T-helper 2 cell treated with Interferon-gamma antibody and Interleukin-4, amounts not matched to agents 100 ng/mL and 5 ng/mL, for 36 hours (primary cell): Measurements from ENCODE around the gene ATG4D. TPM values are rescaled to one million over a fixed set of nuclear protein-coding genes. Genes with fewer than 3 reads are reported as not detected.
"Not testable (repeated sequence)": the region's sequence is repeated elsewhere in the genome, so short reads cannot be mapped to it uniquely, and the experiment has no call there.

Experiments used
- intact Hi-C: fragments of 100-400 bp; cut with micrococcal nuclease; formaldehyde crosslinking; loops from one replicate; pipeline ENCODE4 v1.15.1; 2023
- total RNA-seq: library from RNA; stranded (reverse); gene quantifications from 2 replicates; pipeline ENCODE4 v1.2.3, GENCODE V29; 2022

The ATG4D gene
- total RNA-seq, 1 donor from 2014 or later, result 40.6 TPM

DNA sequence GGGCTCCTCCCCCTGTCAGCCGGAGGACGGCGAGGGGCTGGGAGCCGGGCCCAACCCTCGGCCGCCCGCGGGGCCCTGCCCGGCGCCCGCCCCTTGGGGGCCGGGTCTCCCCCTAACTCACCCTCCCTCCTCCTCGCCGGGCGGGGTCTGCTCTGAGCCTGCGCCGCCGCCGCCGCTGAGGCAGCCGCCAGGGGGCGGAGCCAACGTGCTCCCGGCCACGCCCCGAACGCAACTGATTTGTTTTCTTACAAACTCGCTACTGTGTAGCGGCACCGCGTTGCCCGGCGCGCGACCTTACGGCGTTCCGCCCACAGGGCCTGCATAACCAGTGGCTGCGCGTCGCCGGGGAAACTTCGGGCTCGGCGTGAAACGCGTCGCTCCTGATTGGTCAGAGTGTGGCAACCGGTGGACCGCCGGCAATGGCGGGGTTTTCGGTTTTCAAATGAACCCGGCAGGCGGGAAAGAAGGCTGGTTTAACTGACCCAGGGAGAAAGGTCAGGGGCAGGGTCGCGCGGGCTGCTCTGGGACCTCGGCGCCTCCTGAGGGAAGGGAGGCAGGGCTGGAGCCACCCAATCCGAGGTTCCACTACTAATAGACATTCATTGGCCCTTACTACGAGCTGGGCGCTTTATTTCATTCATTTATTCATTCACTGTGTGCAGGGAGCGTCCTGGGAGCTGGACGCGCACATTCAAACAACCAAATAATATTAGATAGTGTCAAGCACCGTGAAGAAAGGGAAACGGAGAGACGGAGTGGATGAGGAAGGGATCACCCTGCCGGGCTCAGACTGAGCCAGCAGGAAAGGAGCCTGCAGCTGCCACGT, 25.3 kb downstream of the ATG4D start, which contains the start of gene CDKN2D:
Gene CDKN2D (minus strand): TSS at position 154 of the 826 bp plus-strand sequence. CDS start 326 bp downstream, outside the sequence.
- intact Hi-C loops, result loop anchor here (1.0 to 10.0 kb wide), 9 partner anchors 33 to 464 kb away; partner anchors contain the start of genes ANGPTL6, CDC37, ILF3 and KEAP1

- intact Hi-C loops, result not testable (repeated sequence)
Measured at GRCh38 chr19:10573793-10574192, 30.1 kb downstream of the ATG4D start.

GRCh38 chr19:10574462-10574861, 30.8 kb downstream of the ATG4D start:
- intact Hi-C loops, result no loop called here

GRCh38 chr19:10575011-10575716, 31.5 kb downstream of the ATG4D start:
- intact Hi-C loops, result no loop called here

DNA sequence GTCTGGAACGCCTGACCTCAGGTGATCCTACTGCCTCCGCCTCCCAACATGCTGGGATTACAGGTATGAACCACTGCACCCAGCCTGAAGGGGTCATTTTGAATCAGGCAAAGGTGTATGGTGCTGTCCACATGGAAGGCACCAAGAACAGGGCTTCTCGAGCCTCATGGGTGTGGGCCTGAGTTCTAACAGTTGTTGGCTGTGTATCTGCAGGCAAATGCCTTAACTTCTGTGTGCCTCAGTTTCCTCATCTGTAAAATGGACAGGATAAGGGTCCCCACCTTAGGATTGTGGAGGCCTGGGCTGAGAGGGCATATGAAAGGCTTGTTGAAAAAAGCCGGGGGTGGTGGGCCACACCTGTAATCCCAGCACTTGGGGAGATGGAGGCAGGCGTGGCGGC, 34.2 kb downstream of the ATG4D start:
- intact Hi-C loops, result no loop called here

GRCh38 chr19:10580979-10581631, 37.4 kb downstream of the ATG4D start:
- intact Hi-C loops, result loop anchor here (1.0 kb wide), 2 partner anchors 63 to 118 kb away; no protein-coding TSS in a partner anchor

GRCh38 chr19:10582091-10582490, 38.4 kb downstream of the ATG4D start:
- intact Hi-C loops, result no loop called here

- intact Hi-C loops, result no loop called here
Measured at GRCh38 chr19:10583036-10583776, 39.5 kb downstream of the ATG4D start.

DNA sequence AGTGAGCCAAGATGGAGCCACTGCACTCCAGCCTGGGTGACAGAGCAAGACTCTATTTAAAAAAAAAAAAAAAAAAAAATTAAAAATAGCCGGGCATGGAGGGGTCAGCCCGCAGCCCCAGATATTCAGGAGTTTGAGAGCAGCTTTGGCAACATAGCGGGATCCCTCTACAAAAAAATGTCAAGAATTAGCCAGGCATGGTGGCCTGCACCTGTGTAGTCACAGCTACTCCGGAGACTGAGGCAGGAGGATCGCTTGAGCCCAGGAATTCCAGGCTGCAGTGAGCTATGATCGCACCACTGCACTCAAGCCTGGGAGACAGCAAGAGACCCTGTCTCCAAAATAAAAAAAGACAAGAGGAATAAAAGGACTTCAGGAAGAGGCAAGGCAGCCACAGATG, 42.7 kb downstream of the ATG4D start:
- intact Hi-C loops, result no loop called here

GRCh38 chr19:10587022-10587838, 43.5 kb downstream of the ATG4D start, which contains the start of gene AP1M2:
AP1M2 (minus strand) TSS chr19:10587312; CDS start chr19:10587231, 81 bp downstream.
- intact Hi-C loops, result no loop called here

DNA sequence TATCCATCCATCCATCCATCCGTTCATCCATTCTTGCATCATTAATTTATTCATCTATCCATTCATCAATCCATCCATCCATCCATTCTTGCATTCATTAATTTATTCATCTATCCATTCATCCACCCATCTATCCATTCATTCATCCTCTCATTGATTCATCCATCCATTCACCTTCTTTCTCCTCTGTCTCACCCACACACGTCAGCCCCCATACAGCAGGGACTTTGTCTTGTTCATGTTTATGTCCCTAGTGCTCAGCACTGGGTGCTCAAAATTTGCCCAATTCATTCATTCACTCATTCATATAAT, 44.1 kb downstream of the ATG4D start:
- intact Hi-C loops, result no loop called here

GRCh38 chr19:10593148-10593547, 49.4 kb downstream of the ATG4D start:
- intact Hi-C loops, result no loop called here

- intact Hi-C loops, result no loop called here
Measured at GRCh38 chr19:10593820-10594637, 50.3 kb downstream of the ATG4D start.

- intact Hi-C loops, result no loop called here
Measured at GRCh38 chr19:10600149-10600548, 56.4 kb downstream of the ATG4D start.

DNA sequence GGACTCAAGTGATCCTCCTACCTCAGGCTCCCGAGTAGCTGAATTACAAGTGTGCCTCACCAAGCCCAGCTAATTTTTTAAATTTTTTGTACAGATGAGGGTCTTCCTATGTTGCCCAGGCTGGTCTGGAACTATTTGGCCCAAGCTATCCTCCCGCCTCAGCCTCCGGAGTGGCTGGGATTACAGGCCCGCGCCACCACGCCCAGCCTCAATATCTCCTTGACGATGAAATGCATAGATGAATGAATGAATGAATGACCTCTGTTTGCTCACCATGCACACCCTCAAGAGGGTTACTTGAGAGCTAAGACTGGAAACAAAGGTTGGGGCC, 58.3 kb downstream of the ATG4D start:
- intact Hi-C loops, result loop anchor here (1.0 kb wide), 2 partner anchors 33 to 51 kb away; no protein-coding TSS in a partner anchor

DNA sequence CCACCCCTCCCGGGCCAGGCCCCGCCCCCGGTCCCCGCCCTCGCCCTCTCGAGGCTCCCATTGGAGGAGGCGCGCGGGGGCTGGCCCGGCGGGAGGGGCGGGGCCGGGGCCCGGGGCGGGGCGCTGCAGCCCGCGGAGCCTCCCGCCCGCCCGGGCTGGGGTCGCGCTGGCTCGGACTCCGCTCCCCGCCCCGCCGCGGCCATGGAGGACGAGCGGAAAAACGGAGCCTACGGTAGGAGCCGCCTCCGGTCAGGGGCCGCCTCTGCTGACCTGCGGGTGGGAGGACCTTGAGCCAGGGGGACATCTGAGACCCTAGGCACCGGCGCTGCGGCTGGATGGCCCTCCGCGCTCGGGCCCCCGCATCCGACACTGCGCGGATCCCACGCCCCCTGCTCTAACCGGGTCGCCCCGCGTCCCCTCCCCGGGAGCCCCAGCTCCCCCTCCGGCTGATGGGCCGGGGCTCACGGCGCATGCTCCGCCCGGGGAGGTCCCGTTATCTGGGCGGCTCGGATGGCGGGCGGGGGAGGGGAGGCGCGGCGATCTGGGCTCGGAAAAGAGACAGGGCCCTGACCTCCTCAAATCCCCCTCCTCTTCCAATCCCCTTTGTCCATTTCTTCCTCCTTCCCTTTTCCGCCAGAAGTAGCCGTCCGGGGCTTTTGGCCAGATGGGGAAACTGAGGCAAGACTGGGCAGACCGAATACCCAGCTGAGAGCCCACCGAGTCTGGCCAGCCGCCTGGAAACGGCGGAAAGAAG, 58.8 kb downstream of the ATG4D start:
- intact Hi-C loops, result loop anchor here (1.0 kb wide), 2 partner anchors 33 to 51 kb away; no protein-coding TSS in a partner anchor
